WTC11 (cell line): Measurements from ENCODE around the gene MC5R.

ENCODE experiments used
- ETV6 ChIP-seq: sonication (generic); formaldehyde crosslinking; IDR thresholded peaks from 2 replicates; pipeline ENCODE4 v1.8.1; 2022; ENCODE audit warnings: mild to moderate bottlenecking, missing genetic modification reagents
- TF ChIP-seq, protein P1 (sequence below): fragments of 200-600 bp; IDR thresholded peaks from 2 replicates; pipeline ENCODE4 v1.8.0; 2022; ENCODE audit warnings: antibody characterized with exemption

DNA sequence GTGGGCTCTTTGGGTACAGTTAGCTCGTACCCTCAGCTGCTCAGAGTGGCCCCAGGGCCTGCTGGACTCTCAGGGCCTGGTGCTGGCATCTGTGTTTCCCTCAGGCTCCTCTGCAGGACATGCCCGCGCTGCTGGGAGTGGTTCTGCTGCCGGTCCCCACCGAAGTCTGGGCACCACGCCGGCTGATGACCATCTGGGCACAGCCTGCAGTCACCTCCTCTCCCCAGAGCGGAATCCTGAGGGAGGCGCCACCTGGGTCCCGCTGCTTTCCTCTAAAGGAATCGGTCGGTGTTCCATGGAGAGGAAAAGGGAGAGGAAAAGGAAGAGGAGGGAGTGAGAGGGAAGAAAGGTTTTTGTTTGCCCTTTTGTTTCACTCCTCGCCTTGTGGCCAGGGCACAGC lies 47.8 kb downstream of the MC5R start:
- TF ChIP-seq, protein P1, sequence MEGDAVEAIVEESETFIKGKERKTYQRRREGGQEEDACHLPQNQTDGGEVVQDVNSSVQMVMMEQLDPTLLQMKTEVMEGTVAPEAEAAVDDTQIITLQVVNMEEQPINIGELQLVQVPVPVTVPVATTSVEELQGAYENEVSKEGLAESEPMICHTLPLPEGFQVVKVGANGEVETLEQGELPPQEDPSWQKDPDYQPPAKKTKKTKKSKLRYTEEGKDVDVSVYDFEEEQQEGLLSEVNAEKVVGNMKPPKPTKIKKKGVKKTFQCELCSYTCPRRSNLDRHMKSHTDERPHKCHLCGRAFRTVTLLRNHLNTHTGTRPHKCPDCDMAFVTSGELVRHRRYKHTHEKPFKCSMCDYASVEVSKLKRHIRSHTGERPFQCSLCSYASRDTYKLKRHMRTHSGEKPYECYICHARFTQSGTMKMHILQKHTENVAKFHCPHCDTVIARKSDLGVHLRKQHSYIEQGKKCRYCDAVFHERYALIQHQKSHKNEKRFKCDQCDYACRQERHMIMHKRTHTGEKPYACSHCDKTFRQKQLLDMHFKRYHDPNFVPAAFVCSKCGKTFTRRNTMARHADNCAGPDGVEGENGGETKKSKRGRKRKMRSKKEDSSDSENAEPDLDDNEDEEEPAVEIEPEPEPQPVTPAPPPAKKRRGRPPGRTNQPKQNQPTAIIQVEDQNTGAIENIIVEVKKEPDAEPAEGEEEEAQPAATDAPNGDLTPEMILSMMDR: no peak
- TF ChIP-seq ETV6: no peak
